GM12878 (cell line): ENCODE data around the gene CBFA2T3.

Source experiments
- ATF7 ChIP-seq: fragments of 450-650 bp; IDR thresholded peaks from 2 replicates; pipeline ENCODE4 v1.6.1; 2016; ENCODE audit warnings: low read depth, mild to moderate bottlenecking
- CBFB ChIP-seq: IDR thresholded peaks from 2 replicates; pipeline ENCODE4 v1.6.1; 2016; ENCODE audit warnings: antibody characterized with exemption, low read depth
- CEBPB ChIP-seq, 2 experiments: fragments of 150-350 bp in 1 of 2; IDR thresholded peaks; 2 replicates each; pipeline ENCODE4 v1.6.1; 2012 to 2014; ENCODE audit warnings: low read depth in 2 of 2, low read length in 2 of 2, borderline replicate concordance in 1 of 2, inconsistent platforms in 1 of 2
- CHD2 ChIP-seq: IDR thresholded peaks from 2 replicates; pipeline ENCODE4 v1.6.1; 2011; ENCODE audit warnings: low read depth, low read length, improper control_type of control experiment, borderline replicate concordance
- EP300 ChIP-seq, 2 experiments: fragments of 150-350 bp in 1 of 2; IDR thresholded peaks; 2 replicates each; pipeline ENCODE4 v1.6.1; 2011 to 2012; ENCODE audit warnings: low read depth in 2 of 2, low read length in 2 of 2, borderline replicate concordance in 1 of 2, improper control_type of control experiment in 1 of 2, inconsistent platforms in 1 of 2; ENCODE audit not compliant: control insufficient read depth in 1 of 2
- FOS ChIP-seq: IDR thresholded peaks from 3 replicates; pipeline ENCODE4 v1.6.1; 2011; ENCODE audit warnings: borderline replicate concordance; ENCODE audit not compliant: insufficient read length; ENCODE audit errors: extremely low read depth
- IRF5 ChIP-seq: fragments of 450-650 bp; IDR thresholded peaks from 2 replicates; pipeline ENCODE4 v1.6.1; 2017; ENCODE audit warnings: borderline replicate concordance
- KAT2A ChIP-seq: conservative IDR thresholded peaks from 2 replicates; pipeline ENCODE4 v1.6.1; 2011; ENCODE audit warnings: low read depth, low read length; ENCODE audit not compliant: control insufficient read depth
- RAD21 ChIP-seq: IDR thresholded peaks from 2 replicates; pipeline ENCODE4 v1.6.1; 2011; ENCODE audit warnings: mild to moderate bottlenecking, low read depth, low read length, moderate library complexity; ENCODE audit not compliant: insufficient read depth
- RBBP5 ChIP-seq: fragments of 200-600 bp; sonication (generic); conservative IDR thresholded peaks from 2 replicates; pipeline ENCODE4 v1.6.1; 2016
- SMC3 ChIP-seq: IDR thresholded peaks from 2 replicates; pipeline ENCODE4 v1.6.1; 2011; ENCODE audit warnings: low read length, improper control_type of control experiment, borderline replicate concordance
- SRF ChIP-seq, 2 experiments: IDR thresholded peaks; 2 replicates each; pipeline ENCODE4 v1.6.1; 2011; ENCODE audit warnings: low read depth in 2 of 2, low read length in 2 of 2, mild to moderate bottlenecking in 1 of 2, moderate library complexity in 1 of 2
- TF ChIP-seq, protein P1 (sequence below), 3 experiments: IDR thresholded peaks in 2 of 3; conservative IDR thresholded peaks in 1 of 3; 2 replicates each; pipeline ENCODE4 v1.5.1; 2011; ENCODE audit warnings: low read depth in 3 of 3, low read length in 3 of 3, mild to moderate bottlenecking in 3 of 3, control low read depth in 2 of 3, moderate library complexity in 2 of 3, inconsistent platforms in 1 of 3, mixed read lengths in 1 of 3; ENCODE audit not compliant: control insufficient read depth in 2 of 3, insufficient read depth in 1 of 3; ENCODE audit errors: extremely low read depth in 1 of 3

GRCh38 chr16:88943131-88943664 is 33.8 kb downstream of the CBFA2T3 start:
- TF ChIP-seq RBBP5: no peak
- TF ChIP-seq RAD21: no peak
- TF ChIP-seq ATF7: no peak
- TF ChIP-seq CEBPB (IDR thresholded peaks at IDR 0.05; ENCODE audit: borderline replicate concordance in 1 of 2, low read depth in 2 of 2, low read length in 2 of 2): no peak
- no peak for TF ChIP-seq SMC3
- no peak for TF ChIP-seq EP300 (IDR thresholded peaks at IDR 0.05; ENCODE audit: borderline replicate concordance in 1 of 2, control insufficient read depth in 1 of 2, low read depth in 2 of 2, low read length in 2 of 2)
- no peak for TF ChIP-seq CHD2
- TF ChIP-seq, protein P1, sequence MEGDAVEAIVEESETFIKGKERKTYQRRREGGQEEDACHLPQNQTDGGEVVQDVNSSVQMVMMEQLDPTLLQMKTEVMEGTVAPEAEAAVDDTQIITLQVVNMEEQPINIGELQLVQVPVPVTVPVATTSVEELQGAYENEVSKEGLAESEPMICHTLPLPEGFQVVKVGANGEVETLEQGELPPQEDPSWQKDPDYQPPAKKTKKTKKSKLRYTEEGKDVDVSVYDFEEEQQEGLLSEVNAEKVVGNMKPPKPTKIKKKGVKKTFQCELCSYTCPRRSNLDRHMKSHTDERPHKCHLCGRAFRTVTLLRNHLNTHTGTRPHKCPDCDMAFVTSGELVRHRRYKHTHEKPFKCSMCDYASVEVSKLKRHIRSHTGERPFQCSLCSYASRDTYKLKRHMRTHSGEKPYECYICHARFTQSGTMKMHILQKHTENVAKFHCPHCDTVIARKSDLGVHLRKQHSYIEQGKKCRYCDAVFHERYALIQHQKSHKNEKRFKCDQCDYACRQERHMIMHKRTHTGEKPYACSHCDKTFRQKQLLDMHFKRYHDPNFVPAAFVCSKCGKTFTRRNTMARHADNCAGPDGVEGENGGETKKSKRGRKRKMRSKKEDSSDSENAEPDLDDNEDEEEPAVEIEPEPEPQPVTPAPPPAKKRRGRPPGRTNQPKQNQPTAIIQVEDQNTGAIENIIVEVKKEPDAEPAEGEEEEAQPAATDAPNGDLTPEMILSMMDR (IDR thresholded peaks at IDR 0.05 in 2 of 3, conservative IDR thresholded peaks at IDR 0.05 in 1 of 3; ENCODE audit: control insufficient read depth in 2 of 3, extremely low read depth in 1 of 3, insufficient read depth in 1 of 3, low read depth in 3 of 3, low read length in 3 of 3): no peak
- no peak for TF ChIP-seq SRF (IDR thresholded peaks at IDR 0.05; ENCODE audit: low read depth in 2 of 2, low read length in 2 of 2)
- TF ChIP-seq KAT2A: no peak
- TF ChIP-seq CBFB: no peak
- TF ChIP-seq IRF5: no peak
- no peak for TF ChIP-seq FOS
